Measurements from ENCODE around the gene DSC1.
"Not testable (repeated sequence)": the region's sequence is repeated elsewhere in the genome, so short reads cannot be mapped to it uniquely, and the experiment has no call there.

Gene DSC1

DNA sequence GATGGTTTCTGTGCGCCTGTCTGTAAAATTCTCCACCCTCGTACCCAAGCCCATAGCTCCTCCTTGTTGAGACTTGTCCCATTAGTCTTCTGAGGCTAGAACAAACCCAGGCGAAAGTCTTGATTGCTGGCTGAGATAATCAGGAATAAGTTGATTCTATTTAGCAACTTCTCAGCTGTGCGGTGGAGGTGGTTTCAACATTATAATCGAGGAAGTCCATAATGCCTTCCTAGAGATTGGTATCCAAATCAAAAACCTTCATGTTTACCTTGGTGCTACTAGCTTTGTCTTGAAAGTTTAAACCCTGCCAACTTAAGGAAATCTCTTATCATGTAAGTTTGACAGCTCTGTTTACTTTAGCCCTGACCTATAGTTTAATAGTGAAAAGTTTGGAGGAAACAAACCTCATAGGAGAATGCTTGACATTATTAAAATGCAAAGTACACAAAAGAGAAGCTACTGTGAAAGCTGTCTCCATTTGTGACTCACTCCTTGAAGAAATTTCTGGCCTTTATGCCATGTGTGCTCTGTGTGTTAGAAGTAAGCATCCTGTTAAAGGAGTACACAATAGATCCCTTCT lies 36.6 kb upstream of the DSC1 start:
- H3K9me3 ChIP-seq (ENCODE audit: insufficient read depth, low read depth, low read length): no peaks in the 10 kb centered on the region
- no peak overlapping the region for H3K9ac ChIP-seq (ENCODE audit: low read depth, low read length)
- H3K27me3 ChIP-seq (ENCODE audit: insufficient read depth, low read length): no peaks in the 10 kb centered on the region
- no peaks in the 10 kb centered on the region for H3K36me3 ChIP-seq (ENCODE audit: insufficient read depth, low read depth, low read length)
- H3K27ac ChIP-seq (ENCODE audit: low read length): no peak overlapping the region
- 0 out of 2 replicates have a peak, but pooled peaks cover 7% of the 10 kb centered on the region for H3K4me1 ChIP-seq (ENCODE audit: insufficient read depth, low read length)
- H3K4me3 ChIP-seq (ENCODE audit: low read length): no peak overlapping the region

- no peaks in the 10 kb centered on the region for H3K27me3 ChIP-seq (ENCODE audit: insufficient read depth, low read length)
- 0 out of 2 replicates have a peak, but pooled peaks cover 7% of the 10 kb centered on the region for H3K4me1 ChIP-seq (ENCODE audit: insufficient read depth, low read length)
- H3K9me3 ChIP-seq (ENCODE audit: insufficient read depth, low read depth, low read length): no peaks in the 10 kb centered on the region
- H3K36me3 ChIP-seq (ENCODE audit: insufficient read depth, low read depth, low read length): no peaks in the 10 kb centered on the region
- no peak overlapping the region for H3K4me3 ChIP-seq (ENCODE audit: low read length)
- H3K9ac ChIP-seq (ENCODE audit: low read depth, low read length): no peak overlapping the region
- H3K27ac ChIP-seq (ENCODE audit: low read length): no peak overlapping the region
Measured at GRCh38 chr18:31197676-31198075, 35.0 kb upstream of the DSC1 start.

DNA sequence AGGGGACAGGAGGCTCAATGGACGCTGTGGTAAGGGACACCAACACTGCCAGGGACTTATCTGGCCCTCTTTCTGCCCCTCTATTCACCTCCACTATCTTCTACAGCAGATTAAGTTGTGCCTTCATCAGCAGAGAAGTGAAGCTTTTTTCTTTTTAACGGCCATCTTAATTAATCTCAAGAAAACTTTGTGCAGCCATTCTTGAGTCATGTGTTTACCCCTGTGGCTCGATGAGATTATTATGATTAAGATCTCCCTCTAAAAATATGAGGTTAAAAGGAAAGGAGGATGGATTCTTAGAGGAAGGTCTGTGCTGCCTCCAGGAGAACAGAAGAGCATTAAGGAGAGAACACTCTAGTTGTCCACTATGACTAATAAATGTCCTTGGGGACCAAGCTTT lies 32.4 kb upstream of the DSC1 start:
- no peaks in the 10 kb centered on the region for H3K9me3 ChIP-seq (ENCODE audit: insufficient read depth, low read depth, low read length)
- no peaks in the 10 kb centered on the region for H3K36me3 ChIP-seq (ENCODE audit: insufficient read depth, low read depth, low read length)
- H3K4me3 ChIP-seq (ENCODE audit: low read length): no peak overlapping the region
- H3K4me1 ChIP-seq (ENCODE audit: insufficient read depth, low read length): peaks cover 14% of the 10 kb centered on the region
- H3K9ac ChIP-seq (ENCODE audit: low read depth, low read length): no peak overlapping the region
- no peak overlapping the region for H3K27ac ChIP-seq (ENCODE audit: low read length)
- no peaks in the 10 kb centered on the region for H3K27me3 ChIP-seq (ENCODE audit: insufficient read depth, low read length)

- H3K4me1 ChIP-seq (ENCODE audit: insufficient read depth, low read length): peaks cover 7% of the 10 kb centered on the region
- no peak overlapping the region for H3K9ac ChIP-seq (ENCODE audit: low read depth, low read length)
- no peak overlapping the region for H3K4me3 ChIP-seq (ENCODE audit: low read length)
- no peaks in the 10 kb centered on the region for H3K36me3 ChIP-seq (ENCODE audit: insufficient read depth, low read depth, low read length)
- no peaks in the 10 kb centered on the region for H3K9me3 ChIP-seq (ENCODE audit: insufficient read depth, low read depth, low read length)
- H3K27ac ChIP-seq (ENCODE audit: low read length): no peak overlapping the region
- no peaks in the 10 kb centered on the region for H3K27me3 ChIP-seq (ENCODE audit: insufficient read depth, low read length)
Measured at GRCh38 chr18:31192086-31192776, 29.6 kb upstream of the DSC1 start.

GRCh38 chr18:31190919-31191318 lies 28.3 kb upstream of the DSC1 start:
- Histone ChIP-seq H3K27ac (ENCODE audit: low read length) (no peak overlapping the region), H3K36me3 (ENCODE audit: insufficient read depth, low read depth, low read length) (no peaks in the 10 kb centered on the region), H3K9me3 (ENCODE audit: insufficient read depth, low read depth, low read length) (no peaks in the 10 kb centered on the region), H3K4me3 (ENCODE audit: low read length) (0 out of 2 replicates have a peak overlapping the region, but pooled peaks have one; percentile 18), H3K4me1 (ENCODE audit: insufficient read depth, low read length) (peaks cover 7% of the 10 kb centered on the region), H3K27me3 (ENCODE audit: insufficient read depth, low read length) (no peaks in the 10 kb centered on the region), H3K9ac (ENCODE audit: low read depth, low read length) (no peak overlapping the region)

DNA sequence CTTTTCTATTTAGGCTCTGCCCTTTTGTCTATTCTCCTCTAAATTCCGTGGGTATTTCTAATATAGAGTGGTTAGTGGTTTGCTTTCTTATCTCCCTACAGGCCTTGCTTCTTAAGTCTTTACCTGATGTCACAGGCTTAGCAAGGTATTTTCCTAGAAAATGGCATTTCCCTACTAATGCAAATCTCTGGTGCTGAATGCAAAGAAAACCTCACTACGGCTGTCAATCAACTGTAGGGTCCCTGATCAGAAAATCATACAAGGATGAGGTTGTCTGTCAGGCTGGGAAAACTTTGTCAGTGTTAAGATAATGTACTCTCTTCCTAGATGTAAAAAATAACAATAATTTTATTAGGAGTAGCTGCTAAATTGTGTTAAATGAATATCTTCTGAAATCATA lies 27.1 kb upstream of the DSC1 start:
- H3K9ac ChIP-seq (ENCODE audit: low read depth, low read length): no peak overlapping the region
- H3K27ac ChIP-seq (ENCODE audit: low read length): no peak overlapping the region
- no peaks in the 10 kb centered on the region for H3K9me3 ChIP-seq (ENCODE audit: insufficient read depth, low read depth, low read length)
- H3K4me1 ChIP-seq (ENCODE audit: insufficient read depth, low read length): peaks cover 7% of the 10 kb centered on the region
- no peaks in the 10 kb centered on the region for H3K27me3 ChIP-seq (ENCODE audit: insufficient read depth, low read length)
- H3K36me3 ChIP-seq (ENCODE audit: insufficient read depth, low read depth, low read length): no peaks in the 10 kb centered on the region
- H3K4me3 ChIP-seq (ENCODE audit: low read length): no peak overlapping the region

DNA sequence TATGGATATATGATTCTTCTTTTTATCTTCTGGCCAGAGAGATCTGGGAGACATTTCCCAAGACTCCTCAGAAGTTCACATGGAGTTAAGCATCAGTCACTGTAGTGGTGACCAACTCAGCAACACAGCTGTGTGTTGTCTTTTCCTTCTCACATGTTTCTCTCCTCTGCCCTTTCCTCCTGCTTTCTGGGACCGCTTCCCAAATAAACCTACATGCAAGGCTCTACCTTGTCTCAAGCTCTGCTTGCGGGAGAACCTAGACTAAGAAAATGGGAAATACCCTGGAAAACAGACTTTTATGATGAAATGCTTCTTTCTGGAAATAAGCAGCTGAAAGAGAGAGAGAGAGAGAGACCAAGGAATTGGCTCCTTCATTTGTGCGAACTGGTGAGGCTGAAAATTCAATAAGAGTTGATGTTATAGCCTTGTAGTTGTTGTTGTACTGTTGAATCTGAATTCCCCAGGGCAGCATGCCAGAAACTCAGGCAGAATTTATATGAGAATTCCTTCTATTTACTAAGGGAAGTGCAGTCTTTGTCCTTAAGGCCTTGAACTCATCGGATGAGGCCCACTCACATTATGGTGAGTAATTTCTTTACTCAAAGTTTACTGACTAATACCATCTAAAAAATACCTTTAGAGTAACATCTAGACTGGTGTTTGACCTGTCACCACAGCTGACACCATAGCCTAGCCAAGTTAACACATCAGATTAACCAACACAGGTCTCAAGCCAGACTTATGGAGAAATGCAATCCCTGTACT lies 22.7 kb upstream of the DSC1 start:
- H3K9ac ChIP-seq (ENCODE audit: low read depth, low read length): no peak overlapping the region

DNA sequence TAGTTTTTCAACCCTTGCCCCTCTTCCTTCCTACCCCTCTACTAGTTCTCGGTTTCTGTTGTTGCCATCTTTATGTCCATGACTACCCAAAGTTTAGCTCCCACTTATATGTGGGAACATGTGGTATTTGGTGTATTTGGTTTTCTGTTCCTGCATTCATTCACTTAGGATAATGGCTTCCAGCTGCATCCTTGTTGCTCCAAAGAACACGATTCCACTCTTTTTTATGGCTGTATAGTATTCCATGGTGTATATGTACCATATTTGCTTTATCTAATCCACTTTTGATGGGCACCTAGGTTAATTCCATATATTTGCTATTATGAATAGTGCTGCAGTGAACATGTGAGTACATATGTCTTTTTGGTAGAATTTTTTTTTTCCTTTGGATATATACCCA lies 20.6 kb upstream of the DSC1 start:
- Histone ChIP-seq H3K9me3 (ENCODE audit: insufficient read depth, low read depth, low read length) (no peaks in the 10 kb centered on the region), H3K36me3 (ENCODE audit: insufficient read depth, low read depth, low read length) (no peaks in the 10 kb centered on the region), H3K4me1 (ENCODE audit: insufficient read depth, low read length) (no peaks in the 10 kb centered on the region), H3K27ac (ENCODE audit: low read length) (no peak overlapping the region), H3K9ac (ENCODE audit: low read depth, low read length) (no peak overlapping the region), H3K4me3 (ENCODE audit: low read length) (no peak overlapping the region), H3K27me3 (ENCODE audit: insufficient read depth, low read length) (no peaks in the 10 kb centered on the region)

More for the DNA sequence above, 22.7 kb upstream of the DSC1 start:
- no peak overlapping the region for H3K27ac ChIP-seq (ENCODE audit: low read length)
- H3K4me1 ChIP-seq (ENCODE audit: insufficient read depth, low read length): no peaks in the 10 kb centered on the region
- H3K9me3 ChIP-seq (ENCODE audit: insufficient read depth, low read depth, low read length): no peaks in the 10 kb centered on the region
- no peak overlapping the region for H3K4me3 ChIP-seq (ENCODE audit: low read length)
- H3K27me3 ChIP-seq (ENCODE audit: insufficient read depth, low read length): no peaks in the 10 kb centered on the region
- no peaks in the 10 kb centered on the region for H3K36me3 ChIP-seq (ENCODE audit: insufficient read depth, low read depth, low read length)

DNA sequence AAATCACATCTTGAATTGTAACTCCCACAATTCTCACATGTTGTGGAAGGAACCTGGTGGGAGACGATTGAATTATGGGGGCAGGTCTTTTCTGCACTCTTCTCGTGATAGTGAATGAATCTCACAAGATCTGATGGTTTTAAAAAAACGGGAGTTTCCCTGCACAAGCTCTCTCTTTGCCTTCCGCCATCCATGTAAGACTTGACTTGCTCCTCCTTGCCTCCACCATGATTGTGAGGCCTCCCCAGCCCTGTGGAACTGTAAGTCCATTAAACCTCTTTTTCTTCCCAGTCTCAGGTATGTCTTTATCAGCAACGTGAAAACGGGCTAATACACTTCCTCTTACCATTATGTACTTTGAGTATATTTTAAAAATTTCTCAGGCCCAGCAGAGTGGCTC lies 14.7 kb upstream of the DSC1 start:
- not testable (repeated sequence) for H3K27ac ChIP-seq (ENCODE audit: low read length); H3K9ac ChIP-seq (ENCODE audit: low read depth, low read length); H3K27me3 ChIP-seq (ENCODE audit: insufficient read depth, low read length); H3K4me3 ChIP-seq (ENCODE audit: low read length); H3K4me1 ChIP-seq (ENCODE audit: insufficient read depth, low read length); H3K36me3 ChIP-seq (ENCODE audit: insufficient read depth, low read depth, low read length); H3K9me3 ChIP-seq (ENCODE audit: insufficient read depth, low read depth, low read length)

DNA sequence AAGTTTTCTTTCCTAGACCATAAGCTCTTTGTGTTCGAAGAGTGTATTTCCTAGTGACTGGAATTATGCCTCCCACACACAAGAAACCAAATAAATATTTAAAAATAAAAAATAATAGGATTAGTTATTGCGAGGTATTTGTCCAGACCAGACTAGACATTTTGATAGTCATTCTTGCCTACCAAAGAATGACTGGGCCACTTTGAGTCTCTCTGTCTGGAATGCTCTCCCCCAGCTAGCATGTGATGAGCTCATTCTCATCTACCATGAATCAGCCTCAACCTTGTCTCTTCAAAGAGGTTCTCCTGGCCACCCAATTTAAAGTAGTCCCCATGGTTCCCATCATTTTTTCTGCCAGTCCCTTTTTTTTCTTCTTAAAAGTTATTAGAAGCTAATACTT lies 13.9 kb upstream of the DSC1 start:
- no peak overlapping the region for H3K27ac ChIP-seq (ENCODE audit: low read length)
- no peaks in the 10 kb centered on the region for H3K4me1 ChIP-seq (ENCODE audit: insufficient read depth, low read length)
- H3K4me3 ChIP-seq (ENCODE audit: low read length): no peak overlapping the region
- H3K9ac ChIP-seq (ENCODE audit: low read depth, low read length): no peak overlapping the region
- no peaks in the 10 kb centered on the region for H3K27me3 ChIP-seq (ENCODE audit: insufficient read depth, low read length)
- H3K9me3 ChIP-seq (ENCODE audit: insufficient read depth, low read depth, low read length): no peaks in the 10 kb centered on the region; the same call in 1 of the 2 replicates
- H3K36me3 ChIP-seq (ENCODE audit: insufficient read depth, low read depth, low read length): no peaks in the 10 kb centered on the region

DNA sequence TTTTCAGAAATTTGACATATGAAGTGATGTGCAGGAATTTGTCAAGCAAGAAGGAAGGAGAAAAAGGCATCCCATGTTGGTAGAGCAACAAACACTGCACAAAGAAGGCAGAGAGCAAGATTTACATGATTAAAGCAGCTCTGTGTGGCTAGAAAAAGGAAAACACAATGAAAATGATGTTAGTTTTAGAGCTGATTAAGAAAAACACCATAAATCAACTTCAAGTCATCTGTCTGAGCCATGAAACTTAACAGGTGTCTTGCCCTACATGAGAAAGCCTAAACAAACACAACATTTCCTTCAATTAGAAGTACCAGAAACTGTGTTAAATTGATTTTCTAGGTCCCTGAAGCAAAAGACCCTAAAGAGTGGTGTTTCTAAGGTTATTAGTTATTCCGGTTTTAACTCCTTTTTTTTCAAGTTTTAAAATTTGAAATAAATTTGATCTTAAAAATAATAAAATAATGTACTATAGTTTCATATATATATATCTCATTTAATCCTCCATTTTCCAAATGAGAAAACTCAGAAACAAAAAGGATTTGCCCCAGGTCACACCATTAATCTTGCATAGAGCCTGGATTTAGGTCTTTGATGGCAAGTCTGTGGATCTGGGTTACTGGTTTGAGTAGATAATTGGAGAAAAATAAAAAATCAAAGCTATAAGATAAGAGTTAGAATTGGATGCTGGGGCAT lies 8.6 kb upstream of the DSC1 start:
- Histone ChIP-seq H3K9ac (ENCODE audit: low read depth, low read length) (no peak overlapping the region), H3K27me3 (ENCODE audit: insufficient read depth, low read length) (no peaks in the 10 kb centered on the region), H3K9me3 (ENCODE audit: insufficient read depth, low read depth, low read length) (no peaks in the 10 kb centered on the region), H3K36me3 (ENCODE audit: insufficient read depth, low read depth, low read length) (no peaks in the 10 kb centered on the region), H3K4me1 (ENCODE audit: insufficient read depth, low read length) (peaks cover 4% of the 10 kb centered on the region; the same call in 1 of the 2 replicates), H3K27ac (ENCODE audit: low read length) (no peak overlapping the region), H3K4me3 (ENCODE audit: low read length) (no peak overlapping the region)

All from iPS-20b (cell line).